ENCODE measurements around the gene GDA.

Gene GDA

DNA sequence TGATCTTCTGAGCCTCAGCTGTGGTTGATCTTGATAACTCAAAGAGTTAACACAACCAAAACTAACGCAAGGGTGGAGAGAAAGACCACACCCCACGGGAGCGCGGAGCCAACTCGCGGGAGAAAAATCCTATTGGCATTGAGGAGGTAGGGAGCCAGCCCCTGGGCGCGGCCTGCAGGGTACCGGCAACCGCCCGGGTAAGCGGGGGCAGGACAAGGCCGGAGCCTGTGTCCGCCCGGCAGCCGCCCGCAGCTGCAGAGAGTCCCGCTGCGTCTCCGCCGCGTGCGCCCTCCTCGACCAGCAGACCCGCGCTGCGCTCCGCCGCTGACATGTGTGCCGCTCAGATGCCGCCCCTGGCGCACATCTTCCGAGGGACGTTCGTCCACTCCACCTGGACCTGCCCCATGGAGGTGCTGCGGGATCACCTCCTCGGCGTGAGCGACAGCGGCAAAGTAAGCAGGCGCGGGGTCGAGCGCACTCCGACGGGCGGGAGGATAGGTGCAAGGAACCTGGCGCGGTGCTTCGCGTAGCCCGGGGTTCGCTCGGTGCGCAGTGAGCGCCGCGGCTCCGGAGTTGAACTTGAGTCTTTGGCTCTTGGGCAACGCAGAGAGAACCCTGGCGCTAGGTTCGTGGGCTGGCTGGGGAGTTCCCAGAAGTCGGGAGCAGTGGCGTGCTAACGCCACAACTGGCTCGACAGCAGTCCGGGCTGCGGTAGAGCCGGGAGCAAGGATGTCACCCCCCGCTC is at the start of gene GDA:
Gene GDA, plus strand, starts transcription at position 210 of the 745 bp plus-strand sequence. Its CDS starts 120 bp downstream, at position 330.
- DNase-seq: no peak

DNA sequence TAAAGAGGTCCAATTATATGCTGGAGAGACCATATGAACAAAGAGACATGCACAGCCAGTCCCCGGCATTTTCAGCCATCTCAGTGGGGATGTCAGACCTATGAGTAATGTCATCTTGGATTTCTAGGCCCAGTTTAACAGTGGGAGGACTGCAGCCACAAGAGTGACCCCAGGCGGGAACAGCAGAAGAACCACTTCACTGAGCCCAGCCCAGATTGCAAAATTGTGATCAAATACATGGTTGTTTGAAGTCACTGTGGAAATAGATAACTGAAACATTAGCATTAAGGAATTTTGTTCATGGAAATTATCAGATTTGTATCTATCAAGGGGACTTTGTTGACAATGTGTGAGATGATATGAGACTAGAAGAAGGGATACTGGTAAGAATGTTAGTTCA is 46.7 kb upstream of the GDA start:
- no peak for DNase-seq

DNA sequence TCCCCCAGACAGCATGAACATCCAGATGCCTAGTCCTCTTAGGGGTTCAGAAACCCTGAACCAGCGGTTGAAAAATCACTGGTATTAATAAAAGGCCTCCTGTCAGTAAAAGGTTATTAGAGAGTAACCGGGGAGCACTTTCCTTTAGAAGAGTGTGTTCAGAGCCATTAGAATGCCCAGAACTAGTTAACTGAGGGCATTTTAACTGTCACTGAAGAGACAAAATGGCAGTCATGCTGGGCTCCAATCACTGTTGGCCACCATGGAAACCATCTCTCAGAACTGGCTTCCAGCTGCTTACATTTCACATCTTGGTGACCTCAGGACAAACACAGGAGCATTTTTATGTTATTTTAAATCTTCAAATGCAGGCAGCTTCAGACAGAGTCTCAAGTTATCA is 36.2 kb upstream of the GDA start:
- DNase-seq: no peak

DNA sequence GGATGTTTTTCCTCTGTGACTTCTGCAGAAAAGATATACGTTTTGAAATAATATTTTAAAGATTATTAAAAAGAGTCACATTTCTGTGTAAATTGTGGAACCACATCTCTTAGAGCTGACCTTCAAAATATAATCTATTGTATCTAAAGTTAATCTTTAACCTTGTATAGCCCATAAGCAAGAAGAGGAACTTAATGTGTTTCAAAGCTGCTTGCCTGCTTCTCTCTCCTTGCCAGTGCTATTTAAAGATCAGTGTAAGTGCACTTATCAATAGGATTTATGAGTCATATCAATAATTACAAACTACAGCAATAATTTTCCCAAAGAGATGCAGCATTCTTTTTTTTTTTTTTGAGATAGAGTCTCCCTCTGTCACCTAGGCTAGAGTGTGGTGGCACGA is 29.4 kb upstream of the GDA start:
- no peak for DNase-seq

DNA sequence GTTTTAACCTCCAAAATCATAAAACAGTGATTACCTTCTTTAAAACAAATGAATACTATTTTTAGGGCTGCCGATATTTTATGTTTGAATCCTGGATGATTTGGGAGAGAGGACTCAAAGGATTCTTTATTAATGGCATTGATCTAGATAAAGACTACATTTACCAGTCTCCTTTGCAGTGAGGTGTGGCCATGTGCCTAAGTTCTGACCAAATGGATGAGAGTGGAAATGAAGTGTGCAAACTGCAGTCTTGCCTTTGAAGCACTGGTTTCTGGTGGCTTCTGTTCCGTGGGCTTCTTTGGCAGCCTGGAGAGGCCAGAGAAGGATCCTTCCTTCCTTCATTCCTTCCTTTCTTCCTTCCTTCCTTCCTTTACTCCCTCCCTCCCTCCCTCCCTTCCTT is 24.3 kb upstream of the GDA start:
- DNase-seq: no peak

DNA sequence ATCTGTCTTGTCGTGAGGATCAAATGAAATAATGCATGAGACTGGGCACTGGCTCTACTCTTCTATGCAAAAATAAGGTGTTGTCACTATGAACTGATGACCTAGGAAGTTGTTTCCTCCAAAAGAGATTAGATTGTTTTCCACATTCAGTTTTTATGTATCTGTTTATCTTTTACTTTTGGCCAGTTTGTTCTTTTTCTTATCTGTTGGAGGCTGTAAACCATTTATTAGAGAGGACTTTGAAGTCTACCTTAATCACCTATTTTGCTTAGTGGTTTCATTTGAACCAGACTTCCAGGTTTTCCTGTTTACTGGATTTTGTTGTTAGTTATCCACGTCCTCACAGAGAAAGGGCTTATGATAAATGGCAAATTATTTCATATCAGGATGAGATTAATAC is 21.5 kb upstream of the GDA start:
- DNase-seq: no peak

DNA sequence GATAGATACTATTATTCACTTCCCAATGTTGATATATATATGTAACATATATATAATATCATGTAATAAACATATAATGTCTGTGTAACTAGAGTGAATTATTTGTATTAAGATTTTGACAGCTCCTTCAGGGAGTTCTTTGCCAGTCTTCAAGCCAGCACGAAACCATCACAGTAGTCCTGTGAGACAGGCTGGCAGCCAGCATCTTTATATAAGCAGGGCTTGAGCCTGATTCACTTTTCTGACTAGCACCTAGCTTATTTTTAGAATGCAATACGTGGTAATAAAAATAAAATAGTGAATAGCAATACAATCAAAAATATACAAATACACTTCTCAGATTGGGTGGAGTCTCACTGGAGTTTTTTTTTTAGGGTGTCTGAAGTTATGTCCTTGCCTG is 20.7 kb upstream of the GDA start:
- no peak for DNase-seq

DNA sequence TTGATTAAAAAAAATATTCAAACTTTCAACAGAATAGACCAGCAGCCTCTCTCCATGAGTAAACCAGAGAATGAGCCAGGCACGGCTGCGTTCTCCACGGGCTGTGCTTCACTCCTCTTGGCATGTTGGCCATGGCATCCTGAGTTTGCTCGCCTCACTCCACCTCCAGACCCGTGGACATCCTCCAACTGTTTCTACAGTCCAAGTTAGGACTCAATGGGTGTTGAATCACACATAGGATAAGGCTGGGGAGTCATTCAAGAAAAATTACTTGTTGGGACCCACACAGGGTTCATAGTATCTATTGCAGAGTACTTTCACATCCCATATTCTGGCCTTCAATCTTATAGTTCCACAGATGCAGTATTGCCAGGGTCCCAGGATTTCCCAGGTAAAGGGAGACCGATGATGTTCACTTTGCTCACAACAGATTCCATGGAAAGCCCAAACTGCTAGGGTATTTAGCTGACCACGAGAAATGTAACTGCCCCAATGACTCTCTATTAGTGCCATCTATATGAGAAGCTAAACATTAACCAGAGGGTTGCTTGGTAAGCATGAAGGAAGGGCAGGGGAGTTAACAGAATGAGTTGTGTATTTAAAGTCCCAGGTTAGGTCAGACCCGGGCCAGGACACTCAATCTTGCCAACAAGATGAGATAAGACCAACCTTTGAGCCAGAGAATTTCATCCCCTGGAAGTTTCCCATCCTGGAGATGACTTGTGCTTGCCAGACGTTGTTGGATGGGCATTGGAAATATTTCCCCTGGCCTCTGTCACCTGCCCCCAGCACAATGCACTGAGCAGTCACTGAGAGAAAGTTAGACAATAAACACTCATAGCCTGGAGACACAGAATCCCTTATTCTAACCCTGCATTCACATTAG is 19.7 kb upstream of the GDA start:
- DNase-seq: no peak

DNA sequence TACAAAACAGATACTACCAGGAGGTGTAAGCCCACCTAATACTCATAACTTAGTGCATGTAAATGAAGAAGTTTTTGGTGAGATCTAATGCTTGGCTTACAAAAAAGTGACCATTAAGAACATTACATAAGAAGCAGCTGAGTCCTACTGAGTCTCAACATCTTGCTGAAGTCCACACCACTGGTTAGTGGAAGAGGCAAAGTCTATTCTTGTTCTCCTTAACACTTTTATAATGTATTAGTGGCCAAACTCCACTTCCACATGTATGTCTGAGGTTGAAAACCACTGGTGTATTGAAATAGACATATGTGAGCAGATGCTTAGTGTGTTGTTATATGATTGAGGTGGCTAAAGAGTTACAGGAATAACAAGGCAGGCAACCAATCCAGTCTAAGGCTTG is 18.9 kb upstream of the GDA start:
- DNase-seq: no peak

DNA sequence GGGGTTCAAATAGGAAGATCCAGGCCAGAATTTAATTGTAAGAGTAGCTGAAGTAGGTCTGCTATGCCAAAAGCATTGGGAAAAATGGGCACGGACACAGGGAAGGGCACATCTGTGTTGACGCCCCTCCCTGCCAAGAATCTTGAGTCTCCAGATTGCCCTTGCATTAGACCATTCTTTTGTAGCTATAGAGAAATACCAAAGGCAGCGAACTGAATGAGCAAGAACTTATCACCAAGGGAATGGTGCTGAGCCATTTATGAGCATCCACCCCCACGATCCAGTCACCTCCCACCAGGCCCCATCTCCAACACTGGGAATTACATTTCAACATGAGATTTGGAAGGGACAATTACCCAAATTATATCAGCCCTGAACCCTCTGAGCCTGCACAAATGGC is 18.0 kb upstream of the GDA start:
- DNase-seq: no peak

DNA sequence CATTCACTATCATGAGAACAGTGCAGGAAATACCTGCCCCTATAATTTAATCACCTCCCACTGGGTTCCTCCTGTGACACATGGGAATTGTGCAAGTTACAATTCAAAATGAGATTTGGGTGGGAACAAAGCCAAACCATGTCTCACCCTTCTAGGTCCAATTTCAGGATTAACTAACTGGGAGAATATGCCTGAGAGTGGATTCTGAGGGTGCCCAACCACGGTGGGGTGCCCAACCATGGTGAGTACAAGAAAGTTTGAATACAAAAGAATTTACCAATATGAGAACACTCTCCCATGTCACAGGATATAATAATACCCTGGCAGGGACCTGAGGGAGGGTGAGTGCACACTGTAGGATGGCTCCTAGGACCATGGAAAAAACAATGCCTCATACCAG is 17.2 kb upstream of the GDA start:
- DNase-seq: no peak

DNA sequence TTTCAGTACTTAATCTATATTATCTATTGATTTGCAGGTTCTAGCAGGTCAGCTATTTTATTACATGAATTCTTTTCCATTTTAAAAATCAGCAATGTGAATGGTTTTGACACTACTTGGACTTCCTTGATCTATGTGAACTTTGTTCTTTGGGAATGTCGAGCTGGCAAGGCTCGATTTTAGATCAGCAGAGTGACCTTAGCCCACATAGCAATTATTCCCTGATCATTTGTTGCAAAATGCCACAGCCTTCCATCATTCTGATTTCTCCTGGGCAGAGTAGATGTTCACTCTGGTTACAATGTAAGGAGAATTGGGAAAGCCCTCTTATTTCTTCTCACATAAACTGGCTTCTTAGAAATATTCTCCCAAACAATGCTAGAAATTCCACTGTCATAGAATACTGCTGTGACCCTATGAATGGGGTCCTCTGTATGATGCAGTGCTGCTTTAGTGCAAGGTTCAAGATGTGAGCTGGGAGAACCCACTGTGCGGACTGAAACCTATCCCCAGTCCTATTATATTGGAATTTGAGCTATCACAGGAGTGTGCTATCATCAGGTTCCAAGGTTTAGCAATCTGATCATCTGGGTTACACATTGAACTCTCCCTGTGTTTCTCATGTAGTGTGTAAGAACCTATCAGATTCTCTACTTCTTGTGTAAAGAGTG is 15.7 kb upstream of the GDA start:
- DNase-seq: no peak

DNA sequence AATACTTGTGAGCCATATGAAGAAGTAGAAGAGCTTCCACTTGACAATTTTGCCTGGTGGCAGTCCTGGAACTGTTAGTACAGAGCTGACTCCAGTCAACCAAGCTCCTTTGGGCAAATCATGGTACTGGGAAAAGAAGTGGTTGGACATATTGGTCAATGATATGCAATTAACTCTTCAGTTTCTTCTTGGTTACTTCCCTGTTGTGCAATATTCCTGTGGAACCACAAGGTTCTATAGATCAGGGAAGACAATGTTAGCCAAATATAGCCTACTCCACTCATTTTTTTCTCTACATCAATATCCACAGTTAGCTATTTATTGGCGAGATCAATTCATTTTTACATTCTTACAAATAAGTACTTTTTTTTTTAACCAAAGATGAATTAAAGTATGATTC is 14.4 kb upstream of the GDA start:
- no peak for DNase-seq

DNA sequence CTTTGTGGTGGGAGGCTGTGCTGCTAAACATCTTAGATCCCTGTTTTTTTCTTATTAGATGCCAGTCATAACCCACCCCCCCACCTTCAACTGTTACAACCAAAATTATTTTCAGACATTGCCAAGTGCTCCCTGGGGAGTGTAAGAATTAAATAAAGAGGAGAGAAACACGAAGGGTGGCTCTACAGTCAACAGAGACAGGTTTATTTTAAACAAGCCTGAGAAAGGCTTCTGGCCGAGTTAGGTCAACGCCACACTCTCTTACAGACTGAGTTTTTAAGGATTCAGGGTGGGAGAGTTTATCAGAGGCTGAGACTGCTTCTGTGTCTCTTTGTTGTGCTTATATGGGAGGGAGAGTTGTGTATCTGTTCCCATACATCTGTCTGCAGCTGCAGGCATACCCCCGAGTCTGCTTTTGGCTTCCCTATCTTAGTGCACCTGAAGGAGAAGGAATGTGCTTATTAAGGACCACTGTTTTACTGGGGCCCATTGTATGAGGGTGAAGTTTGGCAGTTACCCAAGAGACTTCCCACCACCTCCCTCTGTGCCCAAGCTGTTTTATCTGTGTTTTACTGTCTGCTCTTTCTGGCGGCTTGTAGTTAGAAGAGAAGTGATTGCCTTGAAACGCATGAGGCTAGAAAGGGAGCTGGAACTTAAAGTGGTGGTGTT is 11.4 kb upstream of the GDA start:
- no peak for DNase-seq

DNA sequence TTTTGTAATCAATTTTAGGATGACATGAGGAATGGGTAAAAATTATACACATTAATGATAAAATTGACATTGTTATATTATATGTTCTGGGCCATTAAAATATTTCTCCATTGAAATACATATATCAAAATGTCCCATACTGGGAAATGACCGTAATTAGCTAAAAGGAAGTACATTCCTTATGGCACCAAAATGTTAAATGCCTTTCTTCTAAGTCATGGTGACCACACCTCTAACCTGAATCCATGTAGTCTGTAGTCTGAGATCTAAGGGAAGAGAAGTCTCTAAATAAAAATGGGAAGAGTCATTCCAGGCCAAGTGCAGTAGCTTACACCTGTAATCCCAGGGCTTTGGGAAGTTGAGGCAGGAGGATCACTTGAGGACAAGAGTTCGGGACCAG is 10.0 kb upstream of the GDA start:
- DNase-seq: no peak

DNA sequence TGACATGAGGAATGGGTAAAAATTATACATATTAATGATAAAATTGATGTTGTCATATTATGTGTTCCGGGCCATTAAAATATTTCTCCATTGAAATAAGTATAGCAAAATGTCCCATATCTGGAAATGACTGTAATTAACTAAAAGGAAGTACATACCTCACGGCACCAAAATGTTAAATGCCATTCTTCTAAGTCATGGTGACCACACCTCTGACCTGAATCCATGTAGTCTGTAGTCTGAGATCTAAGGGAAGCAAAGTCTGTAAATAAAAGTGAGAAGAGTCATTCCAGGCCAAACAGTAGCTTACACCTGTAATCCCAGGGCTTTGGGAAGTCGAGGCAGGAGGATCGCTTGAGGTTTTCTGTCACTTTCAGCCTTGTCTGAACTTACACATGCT is 8.7 kb upstream of the GDA start:
- DNase-seq: no peak

DNA sequence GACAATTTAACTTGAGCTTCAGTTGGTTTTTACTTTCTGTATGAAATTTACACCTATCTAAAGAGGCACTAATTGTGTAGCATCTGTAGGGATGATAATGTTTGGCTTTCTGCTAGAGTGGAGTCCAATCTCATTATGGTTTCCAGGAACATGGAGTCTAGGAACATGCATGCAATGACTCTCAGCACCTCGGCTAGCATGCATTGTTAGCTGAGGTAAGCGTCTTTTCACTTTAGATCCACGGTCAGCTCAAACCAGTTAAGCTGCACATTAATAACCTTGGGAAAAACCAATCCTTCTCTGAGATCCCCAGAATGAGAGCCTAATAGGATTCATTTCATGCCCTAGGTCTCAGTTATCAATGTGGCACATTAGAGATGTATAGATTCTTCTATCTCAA is 7.8 kb upstream of the GDA start:
- no peak for DNase-seq

DNA sequence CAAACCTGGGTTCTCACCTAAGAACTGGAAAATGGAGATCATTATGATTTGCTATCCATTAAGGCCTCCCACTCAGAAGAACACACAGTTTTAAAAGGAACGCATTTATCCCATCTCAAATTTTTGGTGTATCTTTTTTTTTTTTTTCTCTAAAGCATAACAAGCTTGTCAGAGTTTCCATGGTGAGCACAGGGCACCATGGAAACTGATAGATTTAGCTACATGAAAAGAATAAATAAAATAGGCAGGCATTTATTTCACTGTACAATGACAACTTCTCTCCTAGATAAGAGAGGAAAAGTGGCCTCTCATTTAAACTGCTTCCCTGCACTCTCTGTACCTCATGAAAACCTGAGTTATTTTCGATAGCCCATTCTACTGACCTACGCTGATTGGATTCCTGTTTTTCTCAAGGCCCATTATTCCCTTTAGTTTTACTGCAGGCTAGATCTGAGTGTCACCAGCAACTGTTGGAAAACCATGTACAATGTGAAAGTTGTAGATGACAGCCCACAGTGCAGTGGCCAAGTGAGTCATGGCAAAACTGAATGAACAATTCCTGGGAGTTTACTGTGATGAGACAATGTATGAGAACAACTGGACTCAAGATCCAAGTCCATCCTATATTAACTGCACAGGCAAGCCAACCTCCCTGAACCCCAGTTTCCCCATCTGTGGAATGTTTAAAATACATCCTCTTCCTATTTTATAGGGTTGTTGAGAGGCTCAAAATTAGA is 4.3 kb upstream of the GDA start:
- DNase-seq: no peak

DNA sequence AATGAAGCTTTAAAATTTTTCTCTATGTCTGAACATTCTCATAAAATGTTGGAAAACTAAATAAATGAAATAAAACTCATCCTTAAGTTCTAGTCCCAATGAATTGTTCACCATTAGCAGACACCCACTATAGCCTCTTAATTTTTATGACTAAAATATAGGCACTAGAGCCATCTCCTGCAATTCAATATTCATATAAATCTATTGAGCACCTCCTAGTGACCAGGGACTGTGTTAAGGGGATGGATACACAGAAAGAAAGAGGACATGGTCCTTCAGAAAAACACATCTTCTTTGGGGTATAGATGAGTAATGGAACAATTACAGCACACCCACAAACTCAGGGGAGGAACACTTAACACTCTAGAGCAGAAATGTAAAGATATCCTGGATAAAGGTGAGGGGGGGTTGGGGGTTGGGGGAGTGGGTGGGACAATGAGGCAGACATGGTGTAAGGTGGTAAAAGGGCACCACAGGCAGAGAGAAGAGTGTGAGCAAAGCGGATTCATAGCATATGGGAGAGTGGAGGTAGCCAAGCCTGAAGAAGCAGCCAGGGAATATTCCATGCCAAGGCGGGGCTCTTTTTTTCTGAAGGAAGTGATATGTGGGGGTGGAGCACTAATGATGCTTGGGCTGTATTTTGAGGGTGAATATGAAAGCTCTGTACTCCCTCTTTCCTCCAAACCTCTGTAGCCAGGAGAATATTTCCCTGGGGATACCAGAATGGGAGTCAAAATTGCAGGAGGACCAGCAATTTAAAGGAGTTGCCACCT is 3.3 kb upstream of the GDA start:
- DNase-seq: no peak

DNA sequence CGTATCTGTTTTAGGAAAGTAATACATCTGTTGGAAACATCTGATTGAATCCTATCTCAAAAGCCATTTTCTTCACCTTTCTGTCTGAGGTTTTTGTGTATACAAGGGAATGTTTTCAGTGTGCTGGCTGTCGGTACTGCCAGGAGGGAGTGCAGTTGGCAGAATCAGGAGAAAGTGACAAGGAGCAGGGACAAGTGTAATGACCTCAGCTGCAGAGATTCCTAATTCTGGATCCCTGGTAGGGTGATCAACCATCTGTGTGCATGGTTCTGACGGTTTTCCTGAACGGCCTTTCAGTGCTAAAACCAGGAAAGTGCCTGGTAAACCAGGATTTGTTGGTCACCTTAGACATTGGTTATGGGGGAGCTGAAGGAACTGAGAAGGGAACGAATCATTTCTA is 1.6 kb upstream of the GDA start:
- DNase-seq: no peak

DNA sequence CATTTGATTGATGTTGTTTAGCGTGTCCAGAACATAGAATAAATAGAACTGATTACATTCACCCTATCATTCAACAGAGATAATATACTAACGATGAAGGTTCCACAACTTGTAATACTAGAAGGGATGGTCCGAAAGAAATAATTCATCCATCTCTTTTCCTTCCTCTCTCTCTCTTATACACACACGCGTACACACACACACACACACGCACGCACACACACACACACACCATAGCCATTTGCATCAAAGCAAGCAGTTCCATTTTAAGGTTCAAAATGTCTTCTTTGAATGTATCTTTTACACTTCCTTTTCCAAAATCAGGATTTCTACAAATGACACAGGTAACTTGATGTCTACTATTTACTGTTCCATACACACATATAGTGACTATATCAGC is 887 bp downstream of the GDA start:
- no peak for DNase-seq

DNA sequence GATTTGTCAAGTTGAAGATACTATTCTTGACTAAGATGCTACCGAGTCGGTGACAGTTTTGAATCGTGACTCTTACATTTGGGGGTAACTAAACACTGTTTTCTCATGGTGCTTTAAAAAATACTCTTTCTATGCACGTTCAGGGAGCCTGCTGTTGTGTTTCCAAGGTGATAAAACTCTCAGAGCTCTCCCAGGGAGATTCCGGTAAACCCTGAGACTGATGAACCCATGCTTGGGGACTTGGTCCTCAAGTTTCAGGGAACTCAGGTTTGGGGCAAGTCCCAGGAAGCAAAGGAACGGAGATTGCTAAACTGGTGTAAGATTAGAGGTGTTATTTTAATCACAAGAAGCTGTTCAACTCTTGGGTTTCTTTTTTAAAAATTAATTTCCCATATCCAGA is 1.4 kb downstream of the GDA start:
- DNase-seq: no peak

All from OCI-M1 (cell line).